Uterus (tissue), 2 donors: ENCODE measurements around the gene ITGAL.

Experiments used
- POLR2A ChIP-seq, 2 donors: fragments of 450-650 bp; IDR thresholded peaks; one replicate each; pipeline ENCODE4 v1.6.1; 2016; ENCODE audit warnings: antibody characterized with exemption in 2 of 2, mild to moderate bottlenecking in 1 of 2, moderate library complexity in 1 of 2
- TF ChIP-seq, protein P1 (sequence below), 4 experiments: fragments of 200-600 bp in 2 of 4; fragments of 450-650 bp in 2 of 4; sonication (generic) in 2 of 4; IDR thresholded peaks; one replicate each; pipeline ENCODE4 v1.5.1; 2016 to 2019; ENCODE audit warnings: antibody characterized with exemption in 4 of 4, mild to moderate bottlenecking in 2 of 4, moderate library complexity in 1 of 4

- no peak for TF ChIP-seq POLR2A (IDR thresholded peaks at IDR 0.05)
- TF ChIP-seq, protein P1, sequence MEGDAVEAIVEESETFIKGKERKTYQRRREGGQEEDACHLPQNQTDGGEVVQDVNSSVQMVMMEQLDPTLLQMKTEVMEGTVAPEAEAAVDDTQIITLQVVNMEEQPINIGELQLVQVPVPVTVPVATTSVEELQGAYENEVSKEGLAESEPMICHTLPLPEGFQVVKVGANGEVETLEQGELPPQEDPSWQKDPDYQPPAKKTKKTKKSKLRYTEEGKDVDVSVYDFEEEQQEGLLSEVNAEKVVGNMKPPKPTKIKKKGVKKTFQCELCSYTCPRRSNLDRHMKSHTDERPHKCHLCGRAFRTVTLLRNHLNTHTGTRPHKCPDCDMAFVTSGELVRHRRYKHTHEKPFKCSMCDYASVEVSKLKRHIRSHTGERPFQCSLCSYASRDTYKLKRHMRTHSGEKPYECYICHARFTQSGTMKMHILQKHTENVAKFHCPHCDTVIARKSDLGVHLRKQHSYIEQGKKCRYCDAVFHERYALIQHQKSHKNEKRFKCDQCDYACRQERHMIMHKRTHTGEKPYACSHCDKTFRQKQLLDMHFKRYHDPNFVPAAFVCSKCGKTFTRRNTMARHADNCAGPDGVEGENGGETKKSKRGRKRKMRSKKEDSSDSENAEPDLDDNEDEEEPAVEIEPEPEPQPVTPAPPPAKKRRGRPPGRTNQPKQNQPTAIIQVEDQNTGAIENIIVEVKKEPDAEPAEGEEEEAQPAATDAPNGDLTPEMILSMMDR (IDR thresholded peaks at IDR 0.05) = no peak
Observed at GRCh38 chr16:30521873-30522641, 49.5 kb downstream of the ITGAL start.
